Activated naive CD8-positive, alpha-beta T cell treated with anti-CD3 and anti-CD28 coated beads, Interleukin-2, amount 10 ng/mL, durations not matched to agents 7 days and 5 days (primary cell): Measurements from ENCODE around the gene NID1. TPM values are rescaled to one million over a fixed set of nuclear protein-coding genes. Genes with fewer than 3 reads are reported as not detected.

ENCODE experiments used
- ATAC-seq: fragments of 150-1000 bp; cut with Tn5 transposase; one replicate; pipeline ENCODE4 v1.10.0; 2021; ENCODE audit warnings: low read depth, moderate library complexity
- POLR2A ChIA-PET: fragments of 350-600 bp; sonication (Branson Sonifier 250); formaldehyde crosslinking; loops from one replicate; lab custom pipeline; 2021; ENCODE audit warnings: antibody characterized with exemption; lab: Charles Lee
- DNase-seq: peaks from one replicate; pipeline ENCODE4 v3.0.0; 2021
- H3K27ac Mint-ChIP-seq: one replicate; pipeline ENCODE4 v1.8.0; 2022; ENCODE audit warnings: mild to moderate bottlenecking, mixed read lengths
- H3K27me3 Mint-ChIP-seq: one replicate; pipeline ENCODE4 v1.8.0; 2022; ENCODE audit warnings: mild to moderate bottlenecking, moderate library complexity, mixed read lengths
- H3K36me3 Mint-ChIP-seq: one replicate; pipeline ENCODE4 v1.8.0; 2021; ENCODE audit warnings: mild to moderate bottlenecking, mixed read lengths
- H3K4me1 Mint-ChIP-seq: one replicate; pipeline ENCODE4 v1.8.0; 2021; ENCODE audit warnings: mixed read lengths
- H3K4me3 Mint-ChIP-seq: one replicate; pipeline ENCODE4 v1.8.0; 2022; ENCODE audit warnings: mild to moderate bottlenecking, moderate library complexity, mixed read lengths
- H3K9me3 Mint-ChIP-seq: one replicate; pipeline ENCODE4 v1.8.0; 2021; ENCODE audit warnings: mixed read lengths
- total RNA-seq, 2 experiments: library from RNA; stranded (reverse); gene quantifications; one replicate each; pipeline ENCODE4 v1.2.3, GENCODE V29; 2021

Gene NID1
- total RNA-seq, 2 experiments from 2014 or later, result 0.14 to 0.19 TPM

- no peak overlapping the region for H3K4me3 Mint-ChIP-seq
- no peaks in the 10 kb centered on the region for H3K9me3 Mint-ChIP-seq
- POLR2A ChIA-PET, result interaction anchor here (0.6 to 1.1 kb wide), 3 partner anchors 8 to 80 kb away, joined by 3 to 4 read pairs (median 3); no protein-coding TSS in a partner anchor
- peak overlapping the region; percentile 30 for H3K27ac Mint-ChIP-seq
- no peaks in the 10 kb centered on the region for H3K36me3 Mint-ChIP-seq
- DNase-seq, result no peak
- H3K4me1 Mint-ChIP-seq, result peaks cover 17% of the 10 kb centered on the region
- peak; percentile 34 for ATAC-seq
- H3K27me3 Mint-ChIP-seq, result peaks cover 4% of the 10 kb centered on the region
Observed at GRCh38 chr1:235945775-235946570, 118.9 kb downstream of the NID1 start.

- H3K27ac Mint-ChIP-seq, result no peak overlapping the region
- peaks cover 23% of the 10 kb centered on the region for H3K4me1 Mint-ChIP-seq
- H3K9me3 Mint-ChIP-seq, result no peaks in the 10 kb centered on the region
- POLR2A ChIA-PET, result no interaction called here
- DNase-seq, result no peak
- peaks cover 3% of the 10 kb centered on the region for H3K36me3 Mint-ChIP-seq
- peaks cover 2% of the 10 kb centered on the region for H3K27me3 Mint-ChIP-seq
- ATAC-seq, result no peak
- no peak overlapping the region for H3K4me3 Mint-ChIP-seq
Observed at GRCh38 chr1:235943581-235944114, 121.2 kb downstream of the NID1 start.

- H3K27me3 Mint-ChIP-seq, result peaks cover 2% of the 10 kb centered on the region
- ATAC-seq (no peak), DNase-seq (no peak)
- POLR2A ChIA-PET, result no interaction called here
- peaks cover 3% of the 10 kb centered on the region for H3K36me3 Mint-ChIP-seq
- no peak overlapping the region for H3K27ac Mint-ChIP-seq
- H3K4me1 Mint-ChIP-seq, result peaks cover 28% of the 10 kb centered on the region
- no peaks in the 10 kb centered on the region for H3K9me3 Mint-ChIP-seq
- H3K4me3 Mint-ChIP-seq, result no peak overlapping the region
Observed at GRCh38 chr1:235942979-235943575, 121.8 kb downstream of the NID1 start.

GRCh38 chr1:235942625-235942934 is 122.3 kb downstream of the NID1 start:
- Mint-ChIP-seq H3K27me3 (peaks cover 2% of the 10 kb centered on the region), H3K4me1 (peaks cover 28% of the 10 kb centered on the region), H3K4me3 (no peak overlapping the region), H3K36me3 (peaks cover 3% of the 10 kb centered on the region), H3K27ac (no peak overlapping the region), H3K9me3 (no peaks in the 10 kb centered on the region)
- POLR2A ChIA-PET, result no interaction called here
- ATAC-seq (no peak), DNase-seq (no peak)

- Mint-ChIP-seq H3K36me3 (peaks cover 3% of the 10 kb centered on the region), H3K27me3 (peaks cover 2% of the 10 kb centered on the region), H3K4me3 (no peak overlapping the region), H3K9me3 (no peaks in the 10 kb centered on the region), H3K27ac (no peak overlapping the region), H3K4me1 (peaks cover 33% of the 10 kb centered on the region)
- no peak for DNase-seq
- no peak for ATAC-seq
- POLR2A ChIA-PET, result no interaction called here
Observed at GRCh38 chr1:235941876-235942624, 122.8 kb downstream of the NID1 start.

GRCh38 chr1:235940285-235940684 is 124.6 kb downstream of the NID1 start:
- Mint-ChIP-seq H3K9me3 (no peaks in the 10 kb centered on the region), H3K27me3 (peaks cover 2% of the 10 kb centered on the region), H3K36me3 (peaks cover 7% of the 10 kb centered on the region), H3K27ac (peak overlapping the region; percentile 66), H3K4me1 (peaks cover 30% of the 10 kb centered on the region), H3K4me3 (no peak overlapping the region)
- POLR2A ChIA-PET, result no interaction called here
- ATAC-seq, result no peak
- DNase-seq, result no peak

- Mint-ChIP-seq H3K36me3 (peaks cover 7% of the 10 kb centered on the region), H3K27ac (peak overlapping the region; percentile 80), H3K4me3 (peak overlapping the region; percentile 52), H3K4me1 (peaks cover 30% of the 10 kb centered on the region), H3K9me3 (no peaks in the 10 kb centered on the region), H3K27me3 (peaks cover 2% of the 10 kb centered on the region)
- DNase-seq (no peak), ATAC-seq (no peak)
- POLR2A ChIA-PET, result no interaction called here
Observed at GRCh38 chr1:235939480-235939775, 125.5 kb downstream of the NID1 start.

GRCh38 chr1:235938709-235939479 is 126.0 kb downstream of the NID1 start:
- no peaks in the 10 kb centered on the region for H3K9me3 Mint-ChIP-seq
- POLR2A ChIA-PET, result interaction anchor here (1.0 to 1.9 kb wide), 2 partner anchors 33 to 51 kb away, joined by 4 read pairs; no protein-coding TSS in a partner anchor
- no peak for DNase-seq
- H3K36me3 Mint-ChIP-seq, result peaks cover 7% of the 10 kb centered on the region
- H3K27ac Mint-ChIP-seq, result peak overlapping the region; percentile 80
- H3K27me3 Mint-ChIP-seq, result peaks cover 2% of the 10 kb centered on the region
- H3K4me1 Mint-ChIP-seq, result peaks cover 31% of the 10 kb centered on the region
- H3K4me3 Mint-ChIP-seq, result peak overlapping the region; percentile 52
- ATAC-seq, result peak; percentile 36

- no peak for DNase-seq
- peaks cover 7% of the 10 kb centered on the region for H3K36me3 Mint-ChIP-seq
- POLR2A ChIA-PET, result interaction anchor here (1.1 to 1.9 kb wide), 2 partner anchors 13 to 34 kb away, joined by 3 to 4 read pairs; no protein-coding TSS in a partner anchor
Observed at GRCh38 chr1:235937123-235937522, 127.8 kb downstream of the NID1 start.

GRCh38 chr1:235935235-235936225 is 129.4 kb downstream of the NID1 start:
- H3K27ac Mint-ChIP-seq, result no peak overlapping the region
- POLR2A ChIA-PET, result interaction anchor here (0.7 to 1.1 kb wide), 2 partner anchors 15 to 69 kb away, joined by 3 to 4 read pairs; no protein-coding TSS in a partner anchor
- H3K4me3 Mint-ChIP-seq, result no peak overlapping the region
- no peaks in the 10 kb centered on the region for H3K9me3 Mint-ChIP-seq
- peak; percentile 31 for ATAC-seq
- H3K36me3 Mint-ChIP-seq, result peaks cover 4% of the 10 kb centered on the region
- peaks cover 52% of the 10 kb centered on the region for H3K4me1 Mint-ChIP-seq
- no peak for DNase-seq
- peaks cover 2% of the 10 kb centered on the region for H3K27me3 Mint-ChIP-seq

More at GRCh38 chr1:235937123-235937522, 127.8 kb downstream of the NID1 start:
- H3K4me1 Mint-ChIP-seq, result peaks cover 45% of the 10 kb centered on the region
- H3K27ac Mint-ChIP-seq, result no peak overlapping the region
- no peaks in the 10 kb centered on the region for H3K9me3 Mint-ChIP-seq
- H3K4me3 Mint-ChIP-seq, result no peak overlapping the region
- ATAC-seq, result no peak
- peaks cover 2% of the 10 kb centered on the region for H3K27me3 Mint-ChIP-seq

- no peaks in the 10 kb centered on the region for H3K9me3 Mint-ChIP-seq
Observed at GRCh38 chr1:235933766-235934116, 131.1 kb downstream of the NID1 start.

More at GRCh38 chr1:235933766-235934116, 131.1 kb downstream of the NID1 start:
- no peak overlapping the region for H3K4me3 Mint-ChIP-seq
- POLR2A ChIA-PET, result interaction anchor here (0.8 to 1.4 kb wide), 2 partner anchors 16 to 68 kb away, joined by 5 to 7 read pairs; partner anchors contain the start of gene LYST
- H3K36me3 Mint-ChIP-seq, result peaks cover 4% of the 10 kb centered on the region
- DNase-seq (no peak), ATAC-seq (no peak)
- H3K4me1 Mint-ChIP-seq, result peaks cover 42% of the 10 kb centered on the region
- peaks cover 2% of the 10 kb centered on the region for H3K27me3 Mint-ChIP-seq
- H3K27ac Mint-ChIP-seq, result no peak overlapping the region
